Thyroid gland (tissue), 4 donors: ENCODE data around the gene SPNS3. TPM values are rescaled to one million over a fixed set of nuclear protein-coding genes. Genes with fewer than 3 reads are reported as not detected.
A peak's percentile ranks its signal among the peaks of the same experiment; 100 is the strongest.

Source experiments
- DNase-seq, 2 donors: peaks; one replicate each; pipeline ENCODE4 v3.0.0-alpha.2; 2019
- H3K27ac ChIP-seq, 3 donors: fragments of 200-600 bp; sonication (generic); 1 replicate in 2 of 3; 2 replicates in 1 of 3; pipeline ENCODE4 v1.5.1; 2016 to 2019; ENCODE audit warnings: mild to moderate bottlenecking in 1 of 3, moderate library complexity in 1 of 3
- H3K27me3 ChIP-seq: fragments of 200-600 bp; sonication (generic); one replicate; pipeline ENCODE4 v1.5.1; 2019
- H3K36me3 ChIP-seq, 2 donors: fragments of 200-600 bp; sonication (generic); one replicate each; pipeline ENCODE4 v1.5.1; 2016 to 2019
- H3K4me1 ChIP-seq, 2 donors: fragments of 200-600 bp; sonication (generic); one replicate each; pipeline ENCODE4 v1.5.1; 2017 to 2019
- H3K4me3 ChIP-seq, 3 donors: fragments of 200-600 bp; sonication (generic); replicated peaks in 1 of 3; 1 replicate in 2 of 3; 2 replicates in 1 of 3; pipeline ENCODE4 v1.5.1; 2016; ENCODE audit warnings: mild to moderate bottlenecking in 1 of 3
- H3K9me3 ChIP-seq: fragments of 200-600 bp; sonication (generic); one replicate; pipeline ENCODE4 v1.5.1; 2017
- CTCF ChIP-seq, 6 experiments: fragments of 200-600 bp in 3 of 6; fragments of 450-650 bp in 3 of 6; sonication (generic) in 3 of 6; IDR thresholded peaks; one replicate each; pipeline ENCODE4 v1.5.1; 2016 to 2019; ENCODE audit warnings: antibody characterized with exemption in 6 of 6, mild to moderate bottlenecking in 2 of 6, inconsistent platforms in 1 of 6, moderate library complexity in 1 of 6
- POLR2A ChIP-seq, 2 donors: fragments of 450-650 bp; IDR thresholded peaks; one replicate each; pipeline ENCODE4 v1.6.1; 2017; ENCODE audit warnings: antibody characterized with exemption in 2 of 2, mild to moderate bottlenecking in 2 of 2, moderate library complexity in 1 of 2
- WGBS, 2 donors: methylation state at CpG; one replicate each; pipeline ENCODE4 v1.1.5; 2017; 5-methylcytosine and 5-hydroxymethylcytosine counted together
- intact Hi-C: fragments of 100-400 bp; cut with DNase I; formaldehyde crosslinking; loops from one replicate; pipeline ENCODE4 v1.15.1; 2023
- total RNA-seq, 4 donors: library from RNA; depleted of rRNA; stranded (reverse); fragments of >200 nt; gene quantifications; one replicate each; pipeline ENCODE4 v1.2.3, GENCODE V29; 2016

The SPNS3 gene
- total RNA-seq, 4 donors from 2014 or later = 0.54 TPM; not detected in 3

DNA sequence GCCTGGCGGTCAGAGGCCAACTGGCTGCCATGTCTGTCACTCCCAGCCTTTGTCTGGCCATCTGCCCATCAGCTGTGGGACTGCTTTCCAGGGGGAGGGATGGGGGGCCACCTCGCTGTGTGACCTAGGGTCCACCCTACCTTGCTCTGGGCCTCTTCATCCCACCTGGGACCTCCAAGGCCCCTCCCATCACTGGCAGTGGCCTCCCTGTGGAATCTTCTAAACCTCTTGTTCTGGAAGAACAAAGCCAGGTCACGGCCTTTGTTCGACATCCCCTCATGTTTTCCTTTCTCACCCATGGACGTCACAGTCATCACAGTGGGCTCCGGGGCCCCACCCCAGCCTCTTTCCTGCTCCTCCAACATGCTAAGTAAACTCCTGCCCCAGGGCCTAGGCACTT, 88.9 kb downstream of the SPNS3 start:
- Histone ChIP-seq H3K27ac (peak overlapping the region in 2 of 3 donors; percentile 68 to 82), H3K4me1 (peaks cover 43 to 62% of the 10 kb centered on the region in 2 donors)

GRCh38 chr17:4523946-4524345, 90.2 kb downstream of the SPNS3 start:
- Histone ChIP-seq H3K36me3 (no peaks in the 10 kb centered on the region), H3K4me3 (no peak overlapping the region), H3K27me3 (no peaks in the 10 kb centered on the region), H3K4me1 (peaks cover 40 to 67% of the 10 kb centered on the region in 2 donors), H3K9me3 (no peaks in the 10 kb centered on the region), H3K27ac (no peak overlapping the region)
- no peak for DNase-seq
- WGBS, 2 donors = 79 to 90% methylated on average over 8 of the region's 8 CpGs
- TF ChIP-seq CTCF (IDR thresholded peaks at IDR 0.05) (no peak), POLR2A (IDR thresholded peaks at IDR 0.05) (no peak)
- intact Hi-C loops = no loop called here

More for the DNA sequence above, 88.9 kb downstream of the SPNS3 start:
- Histone ChIP-seq H3K27me3 (no peaks in the 10 kb centered on the region), H3K36me3 (no peaks in the 10 kb centered on the region), H3K9me3 (no peaks in the 10 kb centered on the region), H3K4me3 (no peak overlapping the region)
- 67 to 80% methylated on average over 6 of the region's 6 CpGs for WGBS, 2 donors
- no peak for TF ChIP-seq CTCF (IDR thresholded peaks at IDR 0.05)
- TF ChIP-seq POLR2A (IDR thresholded peaks at IDR 0.05) = no peak
- no peak for DNase-seq
- intact Hi-C loops = no loop called here

DNA sequence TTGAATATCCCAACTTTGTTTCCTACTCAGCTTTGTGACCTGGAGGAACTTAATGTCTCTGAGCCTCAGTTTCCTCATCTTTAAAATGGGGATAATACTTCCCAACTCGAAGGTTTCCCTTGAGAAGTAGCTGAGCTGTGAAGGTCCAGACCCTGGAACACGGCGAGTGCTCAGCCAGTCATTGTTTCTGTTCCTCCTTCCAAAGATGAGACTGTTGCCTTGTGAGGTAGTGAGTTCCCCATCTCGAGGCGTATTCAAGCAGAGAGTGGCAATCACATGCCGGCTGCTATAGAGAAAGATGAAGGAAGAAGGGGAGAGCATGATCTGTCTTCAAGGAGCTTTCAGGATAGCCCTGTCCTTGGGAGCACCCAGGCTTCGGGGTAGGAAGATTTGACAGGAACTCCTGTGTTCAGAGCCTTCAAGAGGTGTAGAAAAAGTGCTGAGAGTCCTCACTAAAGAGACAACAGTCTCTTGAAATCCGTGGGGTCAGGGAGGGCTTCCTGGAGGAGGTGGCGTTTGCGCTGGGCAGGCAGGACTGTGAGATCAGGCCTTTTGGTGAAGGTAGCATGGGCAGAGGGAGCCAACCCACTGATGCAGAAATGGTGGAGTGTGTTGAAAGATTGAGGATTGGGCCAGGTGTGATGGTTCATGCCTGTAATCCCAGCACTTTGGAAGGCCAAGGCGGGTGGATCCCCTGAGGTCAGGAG, 92.1 kb downstream of the SPNS3 start:
- H3K27ac ChIP-seq = no peak overlapping the region
- 84% methylated on average over 11 of the region's 11 CpGs for WGBS, 2 donors

DNA sequence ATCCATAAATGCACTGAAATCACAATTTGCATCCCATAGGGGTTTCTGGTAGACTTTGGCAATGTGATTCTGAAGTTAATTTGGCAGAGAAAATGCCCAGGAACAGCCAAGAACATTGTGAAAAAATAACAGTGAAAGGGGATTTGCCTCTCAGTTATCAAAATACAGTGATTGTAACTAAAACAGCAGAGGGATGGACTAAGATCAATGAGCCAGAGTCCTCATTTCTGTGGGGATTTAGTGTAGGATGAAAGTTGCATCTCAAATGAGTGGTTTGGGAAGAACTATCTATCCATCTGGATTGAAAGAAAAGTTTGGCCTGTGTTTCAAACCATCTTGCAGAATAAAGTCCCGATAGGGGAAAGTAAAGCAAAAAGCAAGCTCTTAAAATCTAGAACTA, 93.4 kb downstream of the SPNS3 start:
- WGBS, 2 donors = 33 to 53% methylated on average over 1 of the region's 1 CpG
- no peak for TF ChIP-seq CTCF (IDR thresholded peaks at IDR 0.05)
- no peak for TF ChIP-seq POLR2A (IDR thresholded peaks at IDR 0.05)
- H3K27me3 ChIP-seq = no peaks in the 10 kb centered on the region
- no peaks in the 10 kb centered on the region for H3K36me3 ChIP-seq
- H3K27ac ChIP-seq = no peak overlapping the region
- H3K4me3 ChIP-seq = no peak overlapping the region
- DNase-seq = no peak
- intact Hi-C loops = no loop called here
- H3K9me3 ChIP-seq = no peaks in the 10 kb centered on the region
- H3K4me1 ChIP-seq = peaks cover 15 to 55% of the 10 kb centered on the region in 2 donors

More for the DNA sequence above, 92.1 kb downstream of the SPNS3 start:
- Histone ChIP-seq H3K4me1 (peaks cover 25 to 65% of the 10 kb centered on the region in 2 donors), H3K9me3 (no peaks in the 10 kb centered on the region), H3K27me3 (no peaks in the 10 kb centered on the region), H3K4me3 (no peak overlapping the region), H3K36me3 (no peaks in the 10 kb centered on the region)
- no peak for DNase-seq
- TF ChIP-seq CTCF (IDR thresholded peaks at IDR 0.05) = no peak
- no peak for TF ChIP-seq POLR2A (IDR thresholded peaks at IDR 0.05)
- intact Hi-C loops = no loop called here

DNA sequence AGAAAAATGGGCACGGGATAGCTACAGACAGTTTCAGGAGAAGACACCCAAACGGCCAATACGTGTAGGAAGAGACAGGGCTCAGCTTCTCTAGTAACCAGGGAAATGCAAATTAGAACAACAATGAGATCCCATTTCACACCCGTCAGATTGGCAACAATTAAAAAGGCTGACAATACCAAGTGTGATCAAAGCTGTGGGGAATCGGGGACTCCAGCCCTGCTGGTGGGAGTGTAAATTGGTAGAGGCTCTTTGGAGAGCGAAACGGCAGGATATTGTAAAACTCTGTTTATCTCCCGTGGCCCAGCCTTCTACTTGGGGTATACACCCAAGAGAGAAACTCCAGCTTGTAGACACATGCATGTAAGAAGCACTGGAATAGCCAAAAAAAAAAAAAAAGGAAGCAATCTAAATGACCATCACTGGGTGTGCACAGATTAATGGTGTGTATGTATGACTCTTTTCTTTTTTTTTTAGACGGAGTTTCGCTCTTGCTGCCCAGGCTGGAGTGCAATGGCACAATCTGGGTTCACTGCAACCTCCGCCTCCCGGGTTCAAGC, 93.9 kb downstream of the SPNS3 start:
- H3K4me1 ChIP-seq = peaks cover 15 to 50% of the 10 kb centered on the region in 2 donors
- no peaks in the 10 kb centered on the region for H3K27me3 ChIP-seq
- no peaks in the 10 kb centered on the region for H3K9me3 ChIP-seq
- no peak for DNase-seq
- no peaks in the 10 kb centered on the region for H3K36me3 ChIP-seq
- H3K4me3 ChIP-seq = no peak overlapping the region
- intact Hi-C loops = no loop called here
- TF ChIP-seq POLR2A (IDR thresholded peaks at IDR 0.05) = no peak
- TF ChIP-seq CTCF (IDR thresholded peaks at IDR 0.05) = no peak
- 69 to 75% methylated on average over 12 of the region's 12 CpGs for WGBS, 2 donors
- H3K27ac ChIP-seq = no peak overlapping the region
